ENCODE measurements around the gene CASZ1.

DNA sequence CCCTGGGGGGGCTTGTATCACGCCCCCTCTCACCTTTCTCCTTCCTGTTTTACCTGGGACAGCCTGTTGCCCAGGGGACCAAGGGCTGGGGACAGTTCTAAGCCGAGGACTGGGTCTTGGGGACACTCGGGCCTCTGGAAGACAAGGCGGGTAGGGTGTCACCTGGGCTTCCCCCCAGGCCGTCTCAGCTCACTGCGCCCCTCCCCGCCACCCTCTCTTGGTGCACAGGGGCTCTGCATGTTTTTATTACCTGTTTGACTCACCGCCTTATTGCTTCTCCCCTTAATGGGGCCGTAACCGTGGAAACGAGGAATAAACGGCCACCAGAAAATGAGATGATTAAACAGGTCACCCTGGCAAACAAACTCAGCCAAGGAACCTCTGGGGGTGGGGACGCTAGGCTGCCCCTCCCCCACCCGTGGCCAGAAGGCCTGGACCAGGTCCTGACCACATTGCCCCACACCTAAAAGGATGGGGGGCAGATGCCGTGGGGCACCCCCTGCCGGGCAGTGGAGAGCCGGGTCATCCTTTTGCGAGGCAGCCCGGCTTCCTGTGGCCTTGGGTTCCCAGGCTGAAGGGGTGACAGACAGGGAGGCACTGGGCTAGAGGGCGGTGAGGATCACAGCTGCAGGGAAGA is 109.9 kb downstream of the CASZ1 start:
- TF ChIP-seq RAD21 (IDR thresholded peaks at IDR 0.05; ENCODE audit: low read depth) (no peak), EGR1 (IDR thresholded peaks at IDR 0.05) (no peak), CEBPB (IDR thresholded peaks at IDR 0.05) (no peak), NFIC (IDR thresholded peaks at IDR 0.05) (no peak), TAF1 (IDR thresholded peaks at IDR 0.05; ENCODE audit: low read depth) (no peak), FOXM1 (IDR thresholded peaks at IDR 0.05; ENCODE audit: borderline replicate concordance, low read depth) (no peak)
- TF ChIP-seq, protein P1, sequence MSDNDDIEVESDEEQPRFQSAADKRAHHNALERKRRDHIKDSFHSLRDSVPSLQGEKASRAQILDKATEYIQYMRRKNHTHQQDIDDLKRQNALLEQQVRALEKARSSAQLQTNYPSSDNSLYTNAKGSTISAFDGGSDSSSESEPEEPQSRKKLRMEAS (IDR thresholded peaks at IDR 0.05), result no peak
- TF ChIP-seq, protein P2, sequence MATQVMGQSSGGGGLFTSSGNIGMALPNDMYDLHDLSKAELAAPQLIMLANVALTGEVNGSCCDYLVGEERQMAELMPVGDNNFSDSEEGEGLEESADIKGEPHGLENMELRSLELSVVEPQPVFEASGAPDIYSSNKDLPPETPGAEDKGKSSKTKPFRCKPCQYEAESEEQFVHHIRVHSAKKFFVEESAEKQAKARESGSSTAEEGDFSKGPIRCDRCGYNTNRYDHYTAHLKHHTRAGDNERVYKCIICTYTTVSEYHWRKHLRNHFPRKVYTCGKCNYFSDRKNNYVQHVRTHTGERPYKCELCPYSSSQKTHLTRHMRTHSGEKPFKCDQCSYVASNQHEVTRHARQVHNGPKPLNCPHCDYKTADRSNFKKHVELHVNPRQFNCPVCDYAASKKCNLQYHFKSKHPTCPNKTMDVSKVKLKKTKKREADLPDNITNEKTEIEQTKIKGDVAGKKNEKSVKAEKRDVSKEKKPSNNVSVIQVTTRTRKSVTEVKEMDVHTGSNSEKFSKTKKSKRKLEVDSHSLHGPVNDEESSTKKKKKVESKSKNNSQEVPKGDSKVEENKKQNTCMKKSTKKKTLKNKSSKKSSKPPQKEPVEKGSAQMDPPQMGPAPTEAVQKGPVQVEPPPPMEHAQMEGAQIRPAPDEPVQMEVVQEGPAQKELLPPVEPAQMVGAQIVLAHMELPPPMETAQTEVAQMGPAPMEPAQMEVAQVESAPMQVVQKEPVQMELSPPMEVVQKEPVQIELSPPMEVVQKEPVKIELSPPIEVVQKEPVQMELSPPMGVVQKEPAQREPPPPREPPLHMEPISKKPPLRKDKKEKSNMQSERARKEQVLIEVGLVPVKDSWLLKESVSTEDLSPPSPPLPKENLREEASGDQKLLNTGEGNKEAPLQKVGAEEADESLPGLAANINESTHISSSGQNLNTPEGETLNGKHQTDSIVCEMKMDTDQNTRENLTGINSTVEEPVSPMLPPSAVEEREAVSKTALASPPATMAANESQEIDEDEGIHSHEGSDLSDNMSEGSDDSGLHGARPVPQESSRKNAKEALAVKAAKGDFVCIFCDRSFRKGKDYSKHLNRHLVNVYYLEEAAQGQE (IDR thresholded peaks at IDR 0.05; ENCODE audit: low read depth), result no peak
- TF ChIP-seq, protein P3, sequence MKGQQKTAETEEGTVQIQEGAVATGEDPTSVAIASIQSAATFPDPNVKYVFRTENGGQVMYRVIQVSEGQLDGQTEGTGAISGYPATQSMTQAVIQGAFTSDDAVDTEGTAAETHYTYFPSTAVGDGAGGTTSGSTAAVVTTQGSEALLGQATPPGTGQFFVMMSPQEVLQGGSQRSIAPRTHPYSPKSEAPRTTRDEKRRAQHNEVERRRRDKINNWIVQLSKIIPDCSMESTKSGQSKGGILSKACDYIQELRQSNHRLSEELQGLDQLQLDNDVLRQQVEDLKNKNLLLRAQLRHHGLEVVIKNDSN (IDR thresholded peaks at IDR 0.05), result no peak

All from Ishikawa (cell line).